HG03460 (cell line): Measurements from ENCODE around the gene ABHD17C.

ENCODE experiments used
- ATAC-seq: cut with Tn5 transposase; IDR thresholded peaks from one replicate; pipeline ENCODE4 v1.9.1; 2021; ENCODE audit not compliant: unreplicated experiment

ABHD17C gene

GRCh38 chr15:80727596-80727995 is 32.5 kb downstream of the ABHD17C start:
- ATAC-seq, result no peak

DNA sequence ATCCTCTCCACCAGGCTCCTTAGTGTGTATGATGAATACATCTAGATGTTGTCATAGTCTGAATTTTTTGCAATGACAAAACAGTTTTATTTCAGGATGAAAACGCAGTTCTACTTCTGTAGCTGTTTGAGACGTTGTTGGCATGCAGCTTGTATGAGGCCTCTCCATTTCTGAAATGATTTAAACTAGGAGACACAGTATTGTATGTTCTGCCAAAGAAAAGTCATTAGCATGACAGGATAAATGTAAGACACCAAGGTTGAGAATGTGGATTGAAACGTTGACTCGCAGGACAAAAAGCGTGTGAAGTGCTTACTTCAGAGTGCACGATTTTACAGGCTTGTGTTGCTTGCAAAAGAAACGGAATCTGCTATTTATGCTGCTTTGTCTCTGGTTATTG is 35.3 kb downstream of the ABHD17C start:
- no peak for ATAC-seq

DNA sequence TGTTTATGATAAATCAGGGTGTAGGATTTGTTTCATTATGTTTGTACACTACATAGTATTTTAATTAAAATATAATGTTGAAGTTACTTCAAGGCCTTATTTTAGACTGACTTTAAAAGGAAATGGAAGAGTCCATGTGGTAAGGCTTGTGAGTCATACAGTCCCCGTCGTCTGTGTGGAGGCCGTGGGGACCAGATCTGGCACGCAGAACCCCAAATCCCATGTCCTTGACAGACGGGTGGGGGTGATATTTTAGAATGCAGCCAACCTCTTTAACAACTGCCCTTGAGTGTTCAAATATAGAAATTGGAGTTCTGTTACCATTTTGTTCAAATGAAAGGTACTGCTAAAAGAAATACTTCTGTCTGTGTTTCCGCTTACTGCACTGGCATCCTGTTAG is 35.8 kb downstream of the ABHD17C start:
- ATAC-seq, result no peak

- ATAC-seq, result no peak
These were observed 37.1 kb downstream of the ABHD17C start for GRCh38 chr15:80732167-80732566.

- no peak for ATAC-seq
These were observed 37.7 kb downstream of the ABHD17C start for GRCh38 chr15:80732818-80733217.

- ATAC-seq, result no peak
These were observed 38.4 kb downstream of the ABHD17C start for GRCh38 chr15:80733460-80733859.

GRCh38 chr15:80735344-80735743 is 40.2 kb downstream of the ABHD17C start:
- ATAC-seq, result no peak

DNA sequence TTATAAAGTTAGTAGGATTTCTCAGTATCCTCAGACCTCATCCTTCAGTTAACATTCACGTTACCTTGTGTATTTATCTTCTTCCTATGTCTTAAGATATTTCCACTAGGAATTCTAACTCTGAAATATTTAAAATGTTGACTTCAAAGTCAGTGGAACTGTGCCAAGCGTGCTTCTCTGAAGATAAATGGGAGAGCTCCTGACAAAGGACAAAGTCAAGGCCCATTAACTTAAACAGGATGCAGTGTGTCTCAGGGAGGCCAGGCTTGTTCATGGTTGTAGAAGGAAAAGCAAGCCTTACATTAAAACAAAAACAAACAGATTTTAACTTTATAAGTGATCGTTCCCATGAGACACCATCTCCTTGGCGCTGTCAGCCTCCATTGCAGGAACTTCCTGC is 41.5 kb downstream of the ABHD17C start:
- no peak for ATAC-seq

DNA sequence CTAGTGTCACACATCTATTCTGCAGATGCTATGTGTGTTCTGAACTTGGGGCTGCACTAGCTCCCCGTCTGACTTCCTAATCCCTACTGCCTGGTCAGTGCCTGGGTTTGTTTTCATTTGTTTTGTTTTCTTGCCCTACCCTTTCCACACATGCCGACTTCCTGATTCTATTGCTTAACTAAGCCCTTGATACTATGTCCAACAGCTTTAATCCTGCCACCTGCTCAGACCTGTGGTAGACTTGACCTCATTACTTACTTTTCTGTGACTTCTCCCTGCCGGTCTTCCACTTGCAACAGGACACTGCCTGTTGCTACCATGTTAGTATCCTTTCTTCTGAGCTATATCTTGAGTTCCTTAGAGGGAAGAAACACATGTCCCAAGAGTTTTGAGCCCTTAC is 44.8 kb downstream of the ABHD17C start:
- no peak for ATAC-seq

- no peak for ATAC-seq
These were observed 47.0 kb downstream of the ABHD17C start for GRCh38 chr15:80742081-80742480.

- ATAC-seq, result no peak
These were observed 48.2 kb downstream of the ABHD17C start for GRCh38 chr15:80743189-80743833.

DNA sequence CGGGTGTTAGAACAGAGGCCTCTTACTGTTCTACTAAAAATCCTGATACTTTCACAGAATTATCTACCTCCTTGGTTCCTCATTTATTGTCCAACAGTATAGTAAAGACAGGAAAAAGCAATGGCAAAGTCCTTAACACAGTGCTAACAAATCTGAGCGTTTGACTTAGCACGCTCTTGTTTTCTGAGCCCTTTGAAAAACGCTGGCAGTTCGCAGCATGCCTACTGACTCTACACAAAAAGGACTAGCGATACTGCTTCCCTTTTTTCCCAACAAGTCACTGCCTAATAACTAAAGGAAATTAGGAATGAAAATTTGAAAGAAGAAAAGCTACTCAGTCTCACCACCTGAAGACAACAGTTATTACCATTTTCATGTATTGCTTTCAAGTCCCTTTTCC is 49.3 kb downstream of the ABHD17C start:
- ATAC-seq, result no peak

DNA sequence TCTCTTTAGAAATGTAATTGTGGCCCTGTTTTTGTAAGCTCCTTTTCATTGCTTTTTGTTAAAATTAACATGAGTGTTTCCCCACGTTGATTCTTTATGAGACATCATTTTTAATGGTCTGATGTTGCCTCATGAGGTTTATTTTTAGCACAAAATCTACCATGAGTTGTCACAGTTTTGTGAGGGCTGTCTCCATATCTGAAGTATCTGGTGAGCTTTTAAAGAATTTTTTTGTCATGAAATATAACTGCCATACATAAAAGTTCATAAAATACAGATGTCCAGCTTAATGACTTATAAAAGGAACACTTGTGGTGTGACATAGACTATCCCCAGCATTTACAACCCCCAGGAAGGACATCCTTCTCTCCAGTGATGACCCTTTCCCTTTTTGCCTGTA is 49.7 kb downstream of the ABHD17C start:
- no peak for ATAC-seq

GRCh38 chr15:80745888-80746287 is 50.8 kb downstream of the ABHD17C start:
- ATAC-seq, result no peak

DNA sequence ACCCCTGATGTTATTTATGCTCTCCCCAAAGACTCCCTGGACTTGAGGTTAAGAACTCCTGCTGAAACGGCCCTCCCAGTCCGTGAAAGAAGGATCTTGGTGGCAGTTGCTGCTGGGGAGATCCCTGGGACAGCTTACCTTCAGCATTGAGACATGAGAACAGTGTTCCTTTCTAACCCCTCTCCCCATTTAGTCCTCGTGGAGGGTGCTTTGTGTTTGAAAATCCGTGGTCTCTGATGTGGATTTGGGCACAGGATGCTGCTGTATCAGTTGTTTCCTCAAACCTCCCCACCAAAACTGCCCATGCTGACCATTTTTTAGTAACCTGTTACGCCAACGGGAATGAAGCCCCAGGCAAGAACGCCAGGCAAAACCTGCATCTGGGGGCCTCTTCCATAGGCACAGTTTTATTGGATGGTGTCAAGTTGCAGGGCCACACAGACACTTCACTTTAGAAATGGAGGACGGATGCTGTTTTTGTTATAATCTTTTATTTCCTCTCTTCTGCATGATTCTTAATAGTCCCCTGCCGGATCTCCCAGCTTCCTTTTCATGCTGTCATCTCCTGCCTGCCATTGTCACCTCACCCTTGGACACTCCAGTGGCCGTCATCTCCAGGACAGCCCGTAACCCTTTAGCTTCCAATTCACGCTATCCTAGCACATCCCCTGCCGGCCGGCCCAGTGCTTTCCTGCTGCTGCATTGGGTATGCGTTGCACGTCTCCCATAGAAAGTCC is 52.4 kb downstream of the ABHD17C start:
- no peak for ATAC-seq

GRCh38 chr15:80749589-80749988 is 54.5 kb downstream of the ABHD17C start:
- no peak for ATAC-seq

- ATAC-seq, result no peak
These were observed 55.5 kb downstream of the ABHD17C start for GRCh38 chr15:80750575-80750974.

DNA sequence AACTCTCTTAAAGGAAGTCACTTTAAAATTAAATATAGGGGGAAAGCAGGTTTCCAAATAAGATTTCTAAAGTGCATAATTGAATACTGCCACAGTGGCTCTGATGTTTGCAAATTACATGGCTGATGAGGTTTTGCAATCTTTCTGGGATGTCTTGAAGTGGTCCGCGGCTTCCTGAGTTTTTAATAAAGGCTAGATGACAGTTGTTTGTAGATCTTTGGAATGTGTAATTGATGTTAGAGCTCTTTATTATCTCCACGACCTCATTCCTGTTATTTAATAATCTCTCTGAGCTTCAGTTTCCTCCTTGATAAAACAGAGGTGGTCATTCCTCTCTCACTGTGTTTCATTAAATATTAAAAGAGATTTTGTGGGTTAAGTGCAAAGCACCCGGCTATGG is 57.1 kb downstream of the ABHD17C start:
- no peak for ATAC-seq

GRCh38 chr15:80753161-80753560 is 58.1 kb downstream of the ABHD17C start:
- no peak for ATAC-seq

DNA sequence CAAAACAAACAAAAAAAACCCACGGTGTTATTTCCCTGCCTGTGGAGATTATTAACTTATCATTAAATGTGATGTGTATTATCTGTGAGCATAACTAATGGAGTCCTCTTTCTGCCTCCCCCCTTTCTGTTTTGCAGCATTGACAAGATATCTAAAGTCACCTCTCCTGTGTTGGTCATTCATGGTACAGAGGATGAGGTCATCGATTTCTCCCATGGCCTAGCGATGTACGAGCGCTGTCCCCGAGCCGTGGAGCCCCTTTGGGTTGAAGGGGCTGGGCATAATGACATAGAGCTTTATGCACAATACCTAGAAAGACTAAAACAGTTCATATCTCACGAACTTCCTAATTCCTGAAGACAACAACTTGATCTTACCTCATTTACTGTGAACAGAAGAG is 58.9 kb downstream of the ABHD17C start:
- no peak for ATAC-seq

DNA sequence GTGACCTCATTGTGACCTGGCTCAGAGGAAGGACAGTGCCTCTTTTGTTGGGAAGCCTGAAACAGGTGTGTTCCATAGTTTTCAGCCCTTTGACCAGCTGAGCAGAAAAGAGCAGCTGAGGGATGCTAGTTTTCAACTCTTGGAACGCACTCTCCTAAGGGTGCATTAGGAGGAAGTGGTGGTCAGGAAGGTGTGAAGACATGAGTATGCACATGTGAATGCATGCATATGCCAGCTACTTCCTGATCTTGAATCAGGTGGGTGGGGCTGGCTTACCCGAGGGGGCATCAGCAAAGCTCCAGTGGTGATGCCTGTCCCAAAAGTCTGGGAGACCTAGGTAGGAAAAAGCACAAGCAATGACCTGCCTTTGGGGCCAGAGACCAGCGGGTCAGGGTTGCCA is 60.8 kb downstream of the ABHD17C start:
- no peak for ATAC-seq

DNA sequence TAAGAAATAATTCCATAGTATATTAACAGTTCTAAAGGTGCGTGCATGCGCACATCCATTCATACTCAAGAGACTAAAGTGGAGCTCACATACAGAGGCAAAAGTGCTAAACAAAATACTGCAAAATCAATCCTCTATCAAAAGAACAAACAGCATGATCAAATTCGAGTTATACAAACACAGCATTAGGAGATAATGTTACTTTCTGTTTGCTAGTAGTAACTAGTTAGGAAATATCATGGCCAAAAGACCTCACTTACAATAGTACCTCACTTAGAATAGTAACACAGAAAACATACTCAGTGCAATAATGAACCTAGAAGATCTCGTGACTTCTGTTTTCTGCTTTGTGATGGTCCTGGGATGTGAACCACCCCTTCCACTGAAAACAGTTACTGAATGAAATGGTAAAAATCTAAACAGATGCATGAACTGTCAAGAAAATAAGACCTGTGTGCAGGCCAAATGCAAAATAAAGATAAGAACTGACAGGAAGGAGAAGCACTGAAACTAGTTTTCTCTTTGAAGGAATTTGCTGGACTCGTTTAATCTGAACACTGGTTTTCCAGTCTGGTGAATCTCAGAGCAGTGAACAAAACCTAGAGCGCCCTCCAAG is 63.1 kb downstream of the ABHD17C start:
- no peak for ATAC-seq
